Common myeloid progenitor, CD34-positive (primary cell): ENCODE measurements around the gene TXNL4A.
A peak's percentile ranks its signal among the peaks of the same experiment; 100 is the strongest.
"Not testable (repeated sequence)": the region's sequence is repeated elsewhere in the genome, so short reads cannot be mapped to it uniquely, and the experiment has no call there.

Source experiments
- CTCF ChIA-PET: fragments of 350-600 bp; sonication (Branson Sonifier 250); formaldehyde crosslinking; loops from one replicate; lab custom pipeline; 2021; ENCODE audit warnings: antibody characterized with exemption; lab: Charles Lee
- POLR2A ChIA-PET: fragments of 350-600 bp; sonication (Branson Sonifier 250); formaldehyde crosslinking; loops from one replicate; lab custom pipeline; 2021; ENCODE audit warnings: antibody characterized with exemption; lab: Charles Lee
- DNase-seq, 3 donors: peaks; one replicate each; pipeline versions ENCODE4 v3.0.0 to v3.0.0-alpha.2; 2013
- H3K27ac ChIP-seq, 2 experiments: 1 replicate in 1 of 2; 2 replicates in 1 of 2; pipeline ENCODE4 v1.7.0; 2013; ENCODE audit warnings: inconsistent platforms in 2 of 2, low read length in 2 of 2, mild to moderate bottlenecking in 2 of 2, low read depth in 1 of 2, moderate library complexity in 1 of 2; ENCODE audit not compliant: severe bottlenecking in 2 of 2, insufficient read depth in 1 of 2, poor library complexity in 1 of 2
- H3K27me3 ChIP-seq, 5 experiments: replicated peaks in 2 of 5; 1 replicate in 3 of 5; 2 replicates in 2 of 5; pipeline versions ENCODE4 v1.6.1 to v1.7.0; 2013; ENCODE audit warnings: low read length in 4 of 5, mild to moderate bottlenecking in 2 of 5, moderate library complexity in 2 of 5, inconsistent platforms in 1 of 5; ENCODE audit not compliant: insufficient read depth in 5 of 5, control insufficient read depth in 4 of 5
- H3K36me3 ChIP-seq, 4 experiments: 1 replicate in 2 of 4; 2 replicates in 2 of 4; pipeline versions ENCODE4 v1.6.1 to v1.7.0; 2013; ENCODE audit warnings: low read length in 3 of 4, control low read depth in 1 of 4, mild to moderate bottlenecking in 1 of 4; ENCODE audit not compliant: control insufficient read depth in 4 of 4, insufficient read depth in 4 of 4
- H3K4me1 ChIP-seq, 4 experiments: 1 replicate in 3 of 4; 2 replicates in 1 of 4; pipeline versions ENCODE4 v1.6.1 to v1.7.1; 2013; ENCODE audit warnings: low read length in 3 of 4, mild to moderate bottlenecking in 3 of 4, control low read depth in 1 of 4, inconsistent platforms in 1 of 4, moderate library complexity in 1 of 4; ENCODE audit not compliant: control insufficient read depth in 4 of 4, insufficient read depth in 4 of 4; ENCODE audit errors: control extremely low read depth in 1 of 4
- H3K4me3 ChIP-seq, 7 experiments: 1 replicate in 4 of 7; 2 replicates in 3 of 7; pipeline versions ENCODE4 v1.5.1 to v1.7.0; 2013; ENCODE audit warnings: mild to moderate bottlenecking in 7 of 7, low read length in 6 of 7, moderate library complexity in 6 of 7, inconsistent platforms in 2 of 7, low read depth in 2 of 7, control low read depth in 1 of 7; ENCODE audit not compliant: insufficient read depth in 4 of 7, control insufficient read depth in 1 of 7; ENCODE audit errors: extremely low read depth in 1 of 7
- H3K9me3 ChIP-seq, 5 experiments: 1 replicate in 4 of 5; 2 replicates in 1 of 5; pipeline versions ENCODE4 v1.6.1 to v1.7.1; 2013; ENCODE audit warnings: low read length in 4 of 5, mild to moderate bottlenecking in 2 of 5, inconsistent platforms in 1 of 5, low read depth in 1 of 5, moderate library complexity in 1 of 5; ENCODE audit not compliant: control insufficient read depth in 4 of 5, insufficient read depth in 2 of 5; ENCODE audit errors: control extremely low read depth in 1 of 5
- WGBS: methylation state at CpG from one replicate; pipeline ENCODE4 v1.1.5; 2013; ENCODE audit not compliant: insufficient coverage; 5-methylcytosine and 5-hydroxymethylcytosine counted together

Gene TXNL4A

GRCh38 chr18:80033181-80034067, 45.1 kb upstream of the TXNL4A start:
- peak in 2 of 3 donors; percentile 90 to 93 for DNase-seq
- WGBS: 2% methylated on average over 65 of the region's 90 CpGs
- CTCF ChIA-PET: no interaction called here
- Histone ChIP-seq H3K9me3 (peaks cover 0 to 9% (median 3%) of the 10 kb centered on the region in 5 experiments), H3K27ac (peak overlapping the region; percentile 50 to 77), H3K4me1 (peaks cover 3 to 26% (median 24%) of the 10 kb centered on the region in 4 experiments), H3K4me3 (peak overlapping the region; percentile 44 to 85 (median 75)), H3K27me3 (no peaks in the 10 kb centered on the region), H3K36me3 (peaks cover 0 to 18% (median 9%) of the 10 kb centered on the region in 4 experiments)
- POLR2A ChIA-PET: interaction anchor here (1.0 to 1.5 kb wide), 4 partner anchors 45 to 89 kb away, joined by 3 to 6 read pairs (median 5); partner anchors contain the start of gene ADNP2

- POLR2A ChIA-PET: no interaction called here
Measured at GRCh38 chr18:80029690-80030089, 41.3 kb upstream of the TXNL4A start.

GRCh38 chr18:80027719-80028118, 39.4 kb upstream of the TXNL4A start:
- POLR2A ChIA-PET: not testable (repeated sequence)

More at GRCh38 chr18:80029690-80030089, 41.3 kb upstream of the TXNL4A start:
- Histone ChIP-seq H3K4me3 (no peak overlapping the region), H3K27me3 (no peaks in the 10 kb centered on the region), H3K27ac (no peak overlapping the region), H3K36me3 (no peaks in the 10 kb centered on the region), H3K4me1 (peaks cover 0 to 14% (median 11%) of the 10 kb centered on the region in 4 experiments), H3K9me3 (peaks cover 4 to 29% (median 15%) of the 10 kb centered on the region in 5 experiments)
- CTCF ChIA-PET: no interaction called here
- WGBS: no CpG with 5 or more reads among the region's 1 CpG
- DNase-seq: no peak

GRCh38 chr18:80026363-80026762, 38.0 kb upstream of the TXNL4A start:
- Histone ChIP-seq H3K36me3 (no peaks in the 10 kb centered on the region), H3K27me3 (no peaks in the 10 kb centered on the region), H3K27ac (no peak overlapping the region), H3K4me3 (no peak overlapping the region), H3K4me1 (no peaks in the 10 kb centered on the region), H3K9me3 (peaks cover 11 to 59% (median 44%) of the 10 kb centered on the region in 5 experiments)
- POLR2A ChIA-PET: no interaction called here
- WGBS: 100% methylated on average over 1 of the region's 7 CpGs
- CTCF ChIA-PET: interaction anchor here (1.2 kb wide), 1 partner anchor 9 kb away, joined by 3 read pairs; no protein-coding TSS in a partner anchor
- DNase-seq: no peak

More at GRCh38 chr18:80027719-80028118, 39.4 kb upstream of the TXNL4A start:
- H3K4me1 ChIP-seq, H3K36me3 ChIP-seq, CTCF ChIA-PET, H3K27ac ChIP-seq, H3K27me3 ChIP-seq, DNase-seq, H3K4me3 ChIP-seq: not testable (repeated sequence)
- peaks cover 7 to 45% (median 33%) of the 10 kb centered on the region in 5 experiments for H3K9me3 ChIP-seq

- peak; percentile 19 to 57 (median 43) for DNase-seq
Measured at GRCh38 chr18:80023173-80023572, 34.8 kb upstream of the TXNL4A start.

GRCh38 chr18:80022613-80023012, 34.2 kb upstream of the TXNL4A start:
- H3K36me3 ChIP-seq: no peaks in the 10 kb centered on the region
- CTCF ChIA-PET: interaction anchor here (0.9 kb wide), 1 partner anchor 13 kb away, joined by 4 read pairs; no protein-coding TSS in a partner anchor
- POLR2A ChIA-PET: no interaction called here
- H3K4me1 ChIP-seq: no peaks in the 10 kb centered on the region
- no peak overlapping the region for H3K4me3 ChIP-seq
- WGBS: 0% methylated on average over 1 of the region's 1 CpG
- peak; percentile 45 to 66 (median 59) for DNase-seq
- H3K27ac ChIP-seq: no peak overlapping the region
- H3K9me3 ChIP-seq: peaks cover 16 to 78% (median 55%) of the 10 kb centered on the region in 5 experiments
- H3K27me3 ChIP-seq: no peaks in the 10 kb centered on the region

More at GRCh38 chr18:80023173-80023572, 34.8 kb upstream of the TXNL4A start:
- WGBS: no CpG with 5 or more reads among the region's 4 CpGs
- Histone ChIP-seq H3K9me3 (peaks cover 16 to 80% (median 55%) of the 10 kb centered on the region in 5 experiments), H3K4me3 (no peak overlapping the region), H3K4me1 (no peaks in the 10 kb centered on the region), H3K27ac (no peak overlapping the region), H3K36me3 (no peaks in the 10 kb centered on the region), H3K27me3 (no peaks in the 10 kb centered on the region)
- ChIA-PET CTCF (interaction anchor here (0.9 kb wide), 1 partner anchor 12 kb away, joined by 4 read pairs; no protein-coding TSS in a partner anchor), POLR2A (no interaction called here)

GRCh38 chr18:80012714-80013113, 24.4 kb upstream of the TXNL4A start:
- 96% methylated on average over 17 of the region's 20 CpGs for WGBS
- peaks cover 0 to 42% (median 28%) of the 10 kb centered on the region in 5 experiments for H3K9me3 ChIP-seq
- ChIA-PET POLR2A (no interaction called here), CTCF (no interaction called here)
- DNase-seq: no peak
- H3K27me3 ChIP-seq: no peaks in the 10 kb centered on the region
- no peak overlapping the region for H3K27ac ChIP-seq
- H3K36me3 ChIP-seq: no peaks in the 10 kb centered on the region
- H3K4me3 ChIP-seq: no peak overlapping the region
- H3K4me1 ChIP-seq: no peaks in the 10 kb centered on the region
